GM21515 (cell line): Measurements from ENCODE around the gene RGS19.
"Not testable (repeated sequence)": the region's sequence is repeated elsewhere in the genome, so short reads cannot be mapped to it uniquely, and the experiment has no call there.

ENCODE experiments used
- ATAC-seq: cut with Tn5 transposase; IDR thresholded peaks from one replicate; pipeline ENCODE4 v1.9.1; 2021; ENCODE audit not compliant: unreplicated experiment

RGS19 gene, protein sequence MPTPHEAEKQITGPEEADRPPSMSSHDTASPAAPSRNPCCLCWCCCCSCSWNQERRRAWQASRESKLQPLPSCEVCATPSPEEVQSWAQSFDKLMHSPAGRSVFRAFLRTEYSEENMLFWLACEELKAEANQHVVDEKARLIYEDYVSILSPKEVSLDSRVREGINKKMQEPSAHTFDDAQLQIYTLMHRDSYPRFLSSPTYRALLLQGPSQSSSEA

DNA sequence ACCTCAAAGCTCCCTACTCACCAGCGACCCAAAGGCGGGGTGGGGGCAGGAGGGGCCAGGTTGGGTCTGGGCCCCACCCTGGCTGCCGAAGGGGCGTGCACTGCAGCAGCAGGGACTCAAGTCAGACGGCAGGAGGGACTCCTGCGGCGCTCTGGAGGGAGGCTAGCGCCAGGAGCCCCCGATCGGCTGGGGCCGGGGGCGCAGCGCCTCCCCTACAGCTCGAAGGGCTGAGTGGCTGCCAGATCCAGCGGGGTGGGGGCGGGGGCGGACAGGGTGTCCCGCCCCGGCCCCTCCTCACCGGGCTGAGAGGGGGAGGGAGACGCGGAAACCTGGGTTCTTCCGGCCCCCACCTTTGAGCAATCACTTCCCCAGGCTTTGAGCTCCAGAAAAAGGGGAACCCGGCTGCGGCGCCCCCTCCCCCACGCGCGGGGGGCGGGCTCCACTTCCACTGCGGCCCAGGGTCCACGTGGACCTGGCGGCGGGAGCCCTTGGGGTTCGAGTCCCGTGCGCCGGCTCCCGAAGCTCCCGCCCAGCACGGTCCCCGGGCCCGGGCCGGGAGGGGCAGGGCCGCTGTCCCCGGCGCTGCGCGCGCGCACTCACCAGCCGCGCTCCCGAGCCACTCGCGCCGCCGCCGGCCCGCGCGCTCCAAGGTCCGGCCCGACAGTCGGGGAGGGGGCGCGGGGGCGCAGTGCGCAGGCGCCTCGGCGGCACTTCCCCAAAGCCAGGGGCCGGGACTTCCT, at the start of gene RGS19:
Gene RGS19 (minus strand): TSS at position 246 of the 740 bp plus-strand sequence. CDS start 2,632 bp downstream, outside the sequence.
- peak; percentile 43 for ATAC-seq

- ATAC-seq = not testable (repeated sequence)
Observed at GRCh38 chr20:64123517-64123916, 44.2 kb upstream of the RGS19 start.

DNA sequence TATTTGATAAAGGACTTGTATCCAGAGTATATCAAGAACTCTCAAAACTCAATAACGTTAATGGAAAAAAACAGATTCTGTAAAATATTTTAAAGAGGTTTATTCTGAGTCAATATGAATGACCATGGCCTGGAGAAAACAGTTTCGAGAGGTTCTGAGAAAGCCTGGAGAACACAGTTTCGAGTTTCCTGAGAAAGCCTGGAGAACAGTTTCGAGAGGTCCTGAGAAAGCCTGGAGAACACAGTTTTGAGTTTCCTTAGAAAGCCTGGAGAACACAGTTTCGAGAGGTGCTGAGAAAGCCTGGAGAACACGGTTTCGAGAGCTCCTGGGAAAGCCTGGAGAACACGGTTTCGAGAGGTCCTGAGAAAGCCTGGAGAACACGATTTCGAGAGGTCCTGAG, 43.6 kb upstream of the RGS19 start:
- not testable (repeated sequence) for ATAC-seq

GRCh38 chr20:64121586-64121985, 42.3 kb upstream of the RGS19 start:
- no peak for ATAC-seq

DNA sequence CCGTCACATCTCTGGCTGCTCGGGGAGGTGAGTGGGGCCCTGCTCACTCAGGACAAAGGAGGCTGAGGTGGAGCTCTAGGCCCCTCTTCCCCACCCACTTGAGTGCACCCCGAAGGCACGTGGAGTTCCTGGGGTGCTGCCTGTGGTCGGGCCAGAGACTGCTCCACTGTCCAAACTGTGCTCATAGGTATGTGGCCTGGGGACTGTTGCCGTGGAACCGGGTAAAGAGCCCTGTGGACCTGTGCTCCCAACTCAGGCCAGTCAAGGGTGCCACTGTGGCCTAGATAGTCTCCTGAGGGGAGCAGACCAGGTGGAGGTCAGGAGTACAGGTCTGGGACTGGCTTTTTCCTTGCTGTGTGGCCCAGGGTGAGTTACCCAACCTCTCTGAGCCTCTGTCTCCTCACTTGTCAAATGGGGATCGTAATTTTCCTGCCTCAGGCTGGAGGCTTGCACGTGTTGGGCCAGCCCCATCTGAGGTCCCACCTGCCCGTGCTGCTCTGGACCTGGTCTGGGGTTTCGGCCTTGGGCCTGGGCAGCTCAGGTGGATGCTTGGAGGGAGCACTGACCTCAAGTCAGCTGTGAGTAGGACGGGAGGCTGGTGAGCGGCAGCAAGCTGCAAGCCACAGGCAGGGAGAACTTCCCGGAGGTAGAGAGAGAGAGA, 40.5 kb upstream of the RGS19 start:
- ATAC-seq = no peak

DNA sequence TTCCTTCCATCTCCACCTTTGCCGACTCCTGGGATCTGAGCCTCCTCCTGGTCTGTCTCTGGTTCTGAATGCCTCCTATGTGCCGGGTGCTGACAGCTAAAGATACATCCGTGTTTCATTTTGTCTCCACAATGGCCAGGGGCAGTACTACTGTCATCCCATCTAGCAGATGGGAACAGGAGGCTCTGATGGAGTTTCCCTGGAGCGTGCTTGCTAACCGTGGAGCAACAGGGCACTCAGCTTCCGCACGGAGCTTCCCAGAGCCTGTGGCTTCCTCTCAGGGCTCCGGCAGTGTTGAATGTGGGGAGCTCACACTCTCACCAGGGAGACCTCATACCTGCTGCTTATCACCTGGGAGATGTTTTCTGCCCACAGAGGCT, 40.0 kb upstream of the RGS19 start:
- no peak for ATAC-seq

GRCh38 chr20:64117432-64117777, 38.1 kb upstream of the RGS19 start:
- ATAC-seq = not testable (repeated sequence)

DNA sequence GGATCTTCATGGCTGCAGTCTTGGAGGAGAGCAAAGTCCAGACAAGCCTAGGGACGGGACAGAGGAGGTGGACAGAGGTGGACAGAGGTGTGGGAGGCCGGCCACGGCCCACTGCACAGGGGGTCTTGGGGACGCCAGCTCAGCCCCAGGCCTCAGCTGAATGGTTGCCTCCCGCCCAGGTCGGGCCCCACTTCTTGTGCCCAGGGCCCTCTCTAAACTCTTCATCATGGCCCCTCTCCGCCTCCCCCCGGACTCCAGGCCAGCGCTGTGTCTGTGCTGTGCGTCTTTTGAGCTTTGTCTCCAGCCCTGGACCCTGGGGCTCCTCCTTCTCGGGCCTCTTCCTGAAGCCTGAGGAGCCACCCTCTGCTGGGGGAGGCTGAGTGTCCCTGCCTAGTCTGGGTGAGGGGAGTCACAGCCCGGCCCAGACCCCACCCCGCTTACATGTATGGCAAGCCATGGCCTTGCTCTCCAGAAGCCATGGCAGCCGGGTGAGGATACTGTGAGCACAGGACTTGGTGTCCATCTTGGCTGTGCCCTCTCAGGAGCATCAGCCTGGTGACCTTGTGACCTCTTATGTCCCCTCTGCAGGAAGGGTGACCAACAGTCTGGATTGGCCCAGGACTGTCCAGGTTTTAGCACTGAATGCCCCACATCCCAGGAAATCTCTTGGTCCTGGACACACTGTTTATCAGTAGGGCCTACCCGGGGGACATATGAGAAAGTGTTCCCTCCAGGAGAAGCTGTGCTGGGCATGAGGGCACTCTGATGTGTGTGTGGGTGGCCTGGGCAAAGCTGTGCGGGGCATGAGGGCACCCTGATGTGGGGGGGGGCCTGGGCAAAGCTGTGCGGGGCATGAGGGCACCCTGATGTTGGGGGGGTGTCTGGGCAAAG, 37.5 kb upstream of the RGS19 start:
- ATAC-seq = no peak

- ATAC-seq = no peak
Observed at GRCh38 chr20:64116016-64116415, 36.7 kb upstream of the RGS19 start.

- no peak for ATAC-seq
Observed at GRCh38 chr20:64115171-64115911, 36.0 kb upstream of the RGS19 start.

- ATAC-seq = no peak
Observed at GRCh38 chr20:64114356-64114971, 35.1 kb upstream of the RGS19 start.

DNA sequence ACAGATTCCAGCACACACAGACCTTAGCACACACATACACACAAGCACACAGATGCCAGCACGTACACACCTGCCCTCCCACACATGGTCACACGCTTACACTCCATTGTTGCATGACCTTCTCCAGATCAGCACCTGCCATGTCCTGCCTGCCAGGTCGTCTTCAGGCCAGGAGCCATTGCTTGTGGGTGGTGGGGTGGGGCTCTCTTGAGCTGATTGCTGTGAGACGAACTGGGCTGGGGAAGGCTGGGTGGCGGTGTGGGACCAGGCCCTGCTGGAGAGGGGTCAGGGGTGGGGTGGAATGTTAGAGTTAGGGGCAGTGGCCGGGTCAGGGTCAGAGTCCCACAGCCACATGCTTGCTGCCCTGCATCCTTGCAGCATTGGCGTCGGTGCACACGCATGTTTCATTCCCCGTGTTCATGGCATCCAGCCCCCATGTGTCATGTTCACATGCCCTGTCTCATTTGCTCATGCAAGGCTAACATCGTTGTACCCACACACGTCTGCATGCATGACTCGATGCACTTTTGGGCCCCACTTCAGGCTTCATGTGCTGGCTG, 34.6 kb upstream of the RGS19 start:
- no peak for ATAC-seq

DNA sequence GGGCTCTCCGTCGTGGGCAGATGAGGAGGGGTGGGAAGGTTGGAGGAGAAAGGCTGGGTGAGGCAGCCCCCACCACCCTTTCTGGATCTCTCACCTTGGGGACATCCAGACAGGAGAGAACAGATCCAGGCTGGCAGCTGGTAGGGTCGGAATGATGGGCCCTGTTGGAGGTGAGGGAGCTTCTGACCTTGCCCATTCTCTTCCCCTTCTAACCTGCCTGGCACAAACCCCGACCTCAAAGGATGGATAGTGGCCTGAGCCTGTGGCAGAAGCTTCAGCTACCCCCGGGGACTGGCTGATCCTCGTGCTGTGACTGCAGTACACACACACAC, 34.1 kb upstream of the RGS19 start:
- no peak for ATAC-seq

- no peak for ATAC-seq
Observed at GRCh38 chr20:64112691-64113443, 33.5 kb upstream of the RGS19 start.

- no peak for ATAC-seq
Observed at GRCh38 chr20:64111841-64112641, 32.7 kb upstream of the RGS19 start.

GRCh38 chr20:64110411-64111068, 31.2 kb upstream of the RGS19 start:
- no peak for ATAC-seq

- ATAC-seq = no peak
Observed at GRCh38 chr20:64109831-64110391, 30.6 kb upstream of the RGS19 start.
